ENCODE measurements around the gene POLE2. TPM values are rescaled to one million over a fixed set of nuclear protein-coding genes. Genes with fewer than 3 reads are reported as not detected.

The POLE2 gene
- total and polyA plus RNA-seq, 2 of the 13 experiments (the other 11 are each of a cell fraction or from before 2014, with no cell fraction given): 16.6 to 37.0 TPM

GRCh38 chr14:49692811-49693734, 5.1 kb upstream of the POLE2 start, which contains the start of gene KLHDC1 (continued):
- TF ChIP-seq ZBTB20 (CRISPR knock-in tag; IDR thresholded peaks at IDR 0.05; ENCODE audit: borderline replicate concordance, low read depth) (peak; percentile 65; the same call in 1 of the 2 replicates), ZNF770 (CRISPR knock-in tag; IDR thresholded peaks at IDR 0.05) (peak; percentile 26; the same call in 1 of the 2 replicates), SOX6 (IDR thresholded peaks at IDR 0.05) (no peak), SOX6 (CRISPR knock-in tag; IDR thresholded peaks at IDR 0.05) (peak; percentile 58), YY1 (IDR thresholded peaks at IDR 0.05; ENCODE audit: insufficient read depth, insufficient replicate concordance, low read depth, low read length) (peak; percentile 74), PAF1 (CRISPR knock-in tag; IDR thresholded peaks at IDR 0.05) (no peak), MTA1 (CRISPR knock-in tag; IDR thresholded peaks at IDR 0.05; ENCODE audit: borderline replicate concordance) (peak; percentile 98; the same call in 1 of the 2 replicates), ZNF775 (CRISPR knock-in tag; IDR thresholded peaks at IDR 0.05; ENCODE audit: borderline replicate concordance) (peak; percentile 85; the same call in 1 of the 2 replicates), ZFP37 (CRISPR knock-in tag; IDR thresholded peaks at IDR 0.05; ENCODE audit: borderline replicate concordance) (no peak), HOXA9 (CRISPR knock-in tag; IDR thresholded peaks at IDR 0.05; ENCODE audit: borderline replicate concordance) (no peak; the same call in 1 of the 2 replicates), ZNF121 (CRISPR knock-in tag; IDR thresholded peaks at IDR 0.05) (0 out of 2 replicates have a peak, but pooled peaks have one; percentile 30), ZNF766 (CRISPR knock-in tag; IDR thresholded peaks at IDR 0.05; ENCODE audit: borderline replicate concordance) (no peak), ZNF737 (CRISPR knock-in tag; IDR thresholded peaks at IDR 0.05; ENCODE audit: borderline replicate concordance) (no peak)
- TF ChIP-seq, protein P1, sequence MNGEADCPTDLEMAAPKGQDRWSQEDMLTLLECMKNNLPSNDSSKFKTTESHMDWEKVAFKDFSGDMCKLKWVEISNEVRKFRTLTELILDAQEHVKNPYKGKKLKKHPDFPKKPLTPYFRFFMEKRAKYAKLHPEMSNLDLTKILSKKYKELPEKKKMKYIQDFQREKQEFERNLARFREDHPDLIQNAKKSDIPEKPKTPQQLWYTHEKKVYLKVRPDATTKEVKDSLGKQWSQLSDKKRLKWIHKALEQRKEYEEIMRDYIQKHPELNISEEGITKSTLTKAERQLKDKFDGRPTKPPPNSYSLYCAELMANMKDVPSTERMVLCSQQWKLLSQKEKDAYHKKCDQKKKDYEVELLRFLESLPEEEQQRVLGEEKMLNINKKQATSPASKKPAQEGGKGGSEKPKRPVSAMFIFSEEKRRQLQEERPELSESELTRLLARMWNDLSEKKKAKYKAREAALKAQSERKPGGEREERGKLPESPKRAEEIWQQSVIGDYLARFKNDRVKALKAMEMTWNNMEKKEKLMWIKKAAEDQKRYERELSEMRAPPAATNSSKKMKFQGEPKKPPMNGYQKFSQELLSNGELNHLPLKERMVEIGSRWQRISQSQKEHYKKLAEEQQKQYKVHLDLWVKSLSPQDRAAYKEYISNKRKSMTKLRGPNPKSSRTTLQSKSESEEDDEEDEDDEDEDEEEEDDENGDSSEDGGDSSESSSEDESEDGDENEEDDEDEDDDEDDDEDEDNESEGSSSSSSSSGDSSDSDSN (CRISPR knock-in tag; IDR thresholded peaks at IDR 0.05): peak; percentile 94
- TF ChIP-seq, protein P2, sequence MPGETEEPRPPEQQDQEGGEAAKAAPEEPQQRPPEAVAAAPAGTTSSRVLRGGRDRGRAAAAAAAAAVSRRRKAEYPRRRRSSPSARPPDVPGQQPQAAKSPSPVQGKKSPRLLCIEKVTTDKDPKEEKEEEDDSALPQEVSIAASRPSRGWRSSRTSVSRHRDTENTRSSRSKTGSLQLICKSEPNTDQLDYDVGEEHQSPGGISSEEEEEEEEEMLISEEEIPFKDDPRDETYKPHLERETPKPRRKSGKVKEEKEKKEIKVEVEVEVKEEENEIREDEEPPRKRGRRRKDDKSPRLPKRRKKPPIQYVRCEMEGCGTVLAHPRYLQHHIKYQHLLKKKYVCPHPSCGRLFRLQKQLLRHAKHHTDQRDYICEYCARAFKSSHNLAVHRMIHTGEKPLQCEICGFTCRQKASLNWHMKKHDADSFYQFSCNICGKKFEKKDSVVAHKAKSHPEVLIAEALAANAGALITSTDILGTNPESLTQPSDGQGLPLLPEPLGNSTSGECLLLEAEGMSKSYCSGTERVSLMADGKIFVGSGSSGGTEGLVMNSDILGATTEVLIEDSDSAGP (CRISPR knock-in tag; IDR thresholded peaks at IDR 0.05; ENCODE audit: borderline replicate concordance): peak; percentile 87
- TF ChIP-seq, protein P3, sequence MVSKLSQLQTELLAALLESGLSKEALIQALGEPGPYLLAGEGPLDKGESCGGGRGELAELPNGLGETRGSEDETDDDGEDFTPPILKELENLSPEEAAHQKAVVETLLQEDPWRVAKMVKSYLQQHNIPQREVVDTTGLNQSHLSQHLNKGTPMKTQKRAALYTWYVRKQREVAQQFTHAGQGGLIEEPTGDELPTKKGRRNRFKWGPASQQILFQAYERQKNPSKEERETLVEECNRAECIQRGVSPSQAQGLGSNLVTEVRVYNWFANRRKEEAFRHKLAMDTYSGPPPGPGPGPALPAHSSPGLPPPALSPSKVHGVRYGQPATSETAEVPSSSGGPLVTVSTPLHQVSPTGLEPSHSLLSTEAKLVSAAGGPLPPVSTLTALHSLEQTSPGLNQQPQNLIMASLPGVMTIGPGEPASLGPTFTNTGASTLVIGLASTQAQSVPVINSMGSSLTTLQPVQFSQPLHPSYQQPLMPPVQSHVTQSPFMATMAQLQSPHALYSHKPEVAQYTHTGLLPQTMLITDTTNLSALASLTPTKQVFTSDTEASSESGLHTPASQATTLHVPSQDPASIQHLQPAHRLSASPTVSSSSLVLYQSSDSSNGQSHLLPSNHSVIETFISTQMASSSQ (IDR thresholded peaks at IDR 0.05; ENCODE audit: low read depth): 0 out of 2 replicates have a peak, but pooled peaks have one; percentile 35
- TF ChIP-seq, protein P3 (CRISPR knock-in tag; IDR thresholded peaks at IDR 0.05; ENCODE audit: borderline replicate concordance): no peak; the same call in 1 of the 2 replicates
